HG02884 (cell line): ENCODE data around the gene RNF144A.

Experiments used
- ATAC-seq: cut with Tn5 transposase; IDR thresholded peaks from one replicate; pipeline ENCODE4 v1.9.1; 2021; ENCODE audit warnings: mild to moderate bottlenecking, moderate library complexity; ENCODE audit not compliant: unreplicated experiment

The RNF144A gene

GRCh38 chr2:6968319-6969100 lies 51.3 kb downstream of the RNF144A start:
- ATAC-seq, result no peak

- no peak for ATAC-seq
Observed at GRCh38 chr2:6970551-6970950, 53.3 kb downstream of the RNF144A start.

GRCh38 chr2:6970976-6971480 lies 53.8 kb downstream of the RNF144A start:
- no peak for ATAC-seq

- no peak for ATAC-seq
Observed at GRCh38 chr2:6971502-6971901, 54.3 kb downstream of the RNF144A start.

- no peak for ATAC-seq
Observed at GRCh38 chr2:6972067-6972710, 55.0 kb downstream of the RNF144A start.

GRCh38 chr2:6973895-6974545 lies 56.8 kb downstream of the RNF144A start:
- ATAC-seq, result no peak

GRCh38 chr2:6975988-6976387 lies 58.8 kb downstream of the RNF144A start:
- no peak for ATAC-seq

GRCh38 chr2:6977113-6977741 lies 60.0 kb downstream of the RNF144A start:
- ATAC-seq, result no peak

- no peak for ATAC-seq
Observed at GRCh38 chr2:6977786-6978185, 60.6 kb downstream of the RNF144A start.

GRCh38 chr2:6978991-6979390 lies 61.8 kb downstream of the RNF144A start:
- no peak for ATAC-seq

- ATAC-seq, result no peak
Observed at GRCh38 chr2:6982449-6982848, 65.2 kb downstream of the RNF144A start.

GRCh38 chr2:6982934-6983589 lies 65.8 kb downstream of the RNF144A start:
- no peak for ATAC-seq

GRCh38 chr2:6986301-6986911 lies 69.2 kb downstream of the RNF144A start:
- no peak for ATAC-seq

GRCh38 chr2:6986912-6987361 lies 69.7 kb downstream of the RNF144A start:
- no peak for ATAC-seq

GRCh38 chr2:6990871-6991270 lies 73.7 kb downstream of the RNF144A start:
- no peak for ATAC-seq

GRCh38 chr2:6992794-6993228 lies 75.6 kb downstream of the RNF144A start:
- ATAC-seq, result no peak

- no peak for ATAC-seq
Observed at GRCh38 chr2:6993229-6993640, 76.0 kb downstream of the RNF144A start.

GRCh38 chr2:6993936-6994335 lies 76.7 kb downstream of the RNF144A start:
- no peak for ATAC-seq

- no peak for ATAC-seq
Observed at GRCh38 chr2:6994536-6995128, 77.4 kb downstream of the RNF144A start.
